Measurements from ENCODE around the gene NR1I2.

NR1I2 gene

DNA sequence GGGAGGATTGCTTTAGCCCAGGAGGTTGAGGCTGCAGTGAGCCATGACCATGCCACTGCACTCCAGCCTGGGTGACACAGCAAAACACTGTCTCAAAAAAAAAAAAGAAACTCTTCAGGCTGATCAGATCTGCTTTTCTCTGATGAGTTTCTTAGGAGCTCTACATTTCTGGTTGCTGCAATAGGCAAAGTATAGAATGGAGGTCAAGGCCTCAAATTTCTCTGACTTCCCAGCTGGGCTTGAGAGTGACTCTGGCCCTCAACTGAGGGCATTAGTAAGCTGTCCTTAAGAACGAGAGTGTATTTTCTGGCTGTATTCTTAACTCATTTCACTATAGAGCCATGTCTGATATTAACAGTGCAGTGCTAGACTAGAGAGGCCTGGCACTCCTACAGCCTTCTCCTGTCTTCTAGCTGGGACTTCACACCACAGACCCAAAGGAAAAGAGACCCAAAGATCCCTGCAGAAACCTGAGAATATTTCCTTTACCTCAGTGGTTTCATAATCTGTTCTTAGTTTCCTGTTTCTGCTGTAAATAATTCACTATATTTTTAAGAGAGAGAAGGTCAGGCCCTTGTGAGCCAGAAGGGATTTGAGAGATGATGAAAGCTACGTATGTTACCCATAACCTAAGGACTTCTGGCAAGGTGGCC lies 2.0 kb upstream of the NR1I2 start:
- DNase-seq (ENCODE audit: low read depth in 2 of 2): no peak

DNA sequence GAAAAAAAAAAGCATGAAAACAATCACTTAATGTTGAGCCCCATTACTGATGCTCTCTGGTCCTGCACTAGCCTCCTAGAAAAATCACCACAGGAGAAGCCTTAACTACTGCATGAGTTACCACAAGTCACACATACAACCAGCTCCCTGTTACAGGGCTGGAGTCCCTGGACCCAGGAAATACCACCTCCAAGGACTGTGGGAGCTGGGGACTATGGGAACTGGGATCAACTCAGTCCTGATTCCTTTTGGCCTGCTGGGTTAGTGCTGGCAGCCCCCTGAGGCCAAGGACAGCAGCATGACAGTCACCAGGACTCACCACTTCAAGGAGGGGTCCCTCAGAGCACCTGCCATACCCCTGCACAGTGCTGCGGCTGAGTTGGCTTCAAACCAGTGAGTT lies 559 bp downstream of the NR1I2 start:
- DNase-seq (ENCODE audit: low read depth in 2 of 2): no peak

DNA sequence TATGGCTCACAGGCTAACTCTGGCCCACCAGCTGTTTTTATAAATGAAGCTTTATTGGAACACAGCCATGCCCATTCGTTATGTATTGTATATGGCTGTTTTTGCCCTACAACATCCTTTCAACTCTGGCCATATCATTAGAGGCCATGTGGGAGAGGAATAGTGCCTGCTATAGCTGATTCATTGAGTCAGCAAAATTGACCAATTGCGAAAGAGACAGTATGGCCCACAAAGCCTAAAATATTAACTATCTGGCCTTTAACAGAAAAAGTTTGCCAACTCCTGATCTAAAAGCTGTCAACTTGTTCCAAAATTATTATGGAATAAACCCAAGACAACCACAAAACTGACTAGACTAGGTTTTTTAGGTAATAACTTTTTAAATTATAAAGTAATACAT lies 1.4 kb downstream of the NR1I2 start:
- no peak for DNase-seq (ENCODE audit: low read depth in 2 of 2)

DNA sequence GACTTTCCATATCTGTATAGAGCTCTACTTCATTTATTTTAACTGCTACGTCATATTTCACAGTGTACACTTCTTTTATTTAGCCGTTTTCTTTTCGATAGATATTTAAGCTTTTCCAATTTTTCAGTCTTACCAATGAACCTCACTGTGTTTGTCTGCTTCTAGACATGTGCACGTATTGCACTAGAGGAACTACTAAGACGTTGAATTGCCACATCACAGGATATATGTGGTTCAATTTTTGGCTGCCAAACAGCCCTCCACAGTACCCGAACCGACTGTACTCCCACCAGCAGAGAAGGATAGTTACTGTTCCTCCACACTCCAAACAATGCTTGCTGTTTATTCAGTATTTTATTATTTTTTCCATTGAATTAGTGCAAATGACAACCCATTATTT lies 2.0 kb downstream of the NR1I2 start:
- DNase-seq (ENCODE audit: low read depth in 2 of 2): no peak

GRCh38 chr3:119786409-119786808 lies 4.5 kb downstream of the NR1I2 start:
- no peak for DNase-seq (ENCODE audit: low read depth in 2 of 2)

GRCh38 chr3:119790369-119790768 lies 8.5 kb downstream of the NR1I2 start:
- DNase-seq (ENCODE audit: low read depth in 2 of 2): no peak

DNA sequence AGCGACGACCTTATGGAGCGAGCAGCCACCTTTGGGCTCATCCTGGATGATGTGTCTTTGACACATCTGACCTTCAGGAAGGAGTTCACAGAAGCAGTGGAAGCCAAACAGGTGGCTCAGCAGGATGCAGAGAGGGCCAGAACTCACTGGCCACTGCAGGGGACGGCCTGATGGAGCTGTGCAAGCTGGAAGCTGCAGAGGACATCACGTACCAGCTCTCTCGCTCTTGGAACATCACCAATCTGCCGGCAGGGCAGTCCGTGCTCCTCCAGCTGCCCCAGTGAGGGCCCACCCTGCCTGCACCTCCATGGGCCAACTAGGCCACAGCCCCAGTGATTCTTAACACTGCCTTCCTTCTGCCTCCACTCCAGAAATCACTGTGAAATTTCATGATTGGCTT lies 10.4 kb downstream of the NR1I2 start:
- DNase-seq (ENCODE audit: low read depth in 2 of 2): no peak

DNA sequence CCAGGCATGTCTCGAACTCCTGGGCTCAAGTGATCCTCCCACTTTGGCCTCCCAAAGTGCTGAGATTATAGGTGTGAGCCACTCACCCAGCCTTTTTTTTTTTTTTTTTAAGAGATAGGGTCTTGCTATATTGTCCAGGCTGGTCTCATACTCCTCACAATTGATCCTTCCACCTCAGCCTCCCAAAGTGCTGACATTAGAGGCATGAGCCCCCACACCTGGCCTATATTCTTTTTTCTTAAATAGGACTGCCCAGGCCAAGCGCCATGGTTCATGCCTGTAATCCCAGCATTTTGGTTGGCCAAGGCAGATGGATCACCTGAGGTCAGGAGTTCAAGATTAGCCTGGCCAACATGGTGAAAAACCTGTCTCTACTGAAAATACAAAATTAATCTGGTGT lies 12.5 kb downstream of the NR1I2 start:
- DNase-seq (ENCODE audit: low read depth in 2 of 2): no peak

- DNase-seq (ENCODE audit: low read depth in 2 of 2): no peak
Measured at GRCh38 chr3:119794971-119795612, 13.2 kb downstream of the NR1I2 start.

DNA sequence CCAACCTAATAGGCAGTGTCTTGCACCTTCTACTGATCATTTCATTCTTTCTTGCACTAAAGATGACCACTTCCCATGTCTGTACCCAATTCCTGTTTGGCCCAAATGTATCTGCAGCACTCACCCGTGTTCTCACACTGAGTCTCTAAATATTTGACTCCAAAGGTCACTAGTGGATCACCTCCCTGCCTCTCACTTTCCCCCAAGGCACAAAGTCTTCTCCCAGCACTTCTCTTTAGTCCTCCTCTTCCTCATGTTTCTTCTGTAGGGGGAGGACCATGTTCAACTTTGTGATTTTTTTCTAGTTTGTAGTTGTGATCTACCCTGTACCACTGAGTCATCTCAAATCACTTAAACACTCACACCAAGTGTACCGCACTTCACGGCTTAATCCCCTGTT lies 13.9 kb downstream of the NR1I2 start:
- no peak for DNase-seq (ENCODE audit: low read depth in 2 of 2)

DNA sequence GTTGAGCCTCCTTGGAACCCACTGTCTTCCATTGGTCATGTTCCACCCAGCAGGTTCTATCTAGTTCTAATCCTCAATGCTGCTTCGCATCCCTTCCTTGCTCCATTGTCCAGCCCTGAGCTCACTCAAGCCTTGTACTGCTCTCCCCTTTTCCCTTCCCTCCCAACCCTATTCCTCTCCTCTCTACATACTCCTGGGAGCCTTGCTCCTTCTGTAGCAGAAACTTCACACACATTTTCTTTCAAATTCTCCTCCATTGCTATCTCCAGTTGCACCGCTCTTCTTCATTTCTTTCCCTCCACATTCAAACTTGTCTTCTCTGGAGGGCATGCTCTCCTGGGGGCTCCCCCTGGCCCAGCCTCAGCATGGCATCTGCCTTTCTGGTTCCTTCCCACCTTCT lies 14.5 kb downstream of the NR1I2 start:
- no peak for DNase-seq (ENCODE audit: low read depth in 2 of 2)

DNA sequence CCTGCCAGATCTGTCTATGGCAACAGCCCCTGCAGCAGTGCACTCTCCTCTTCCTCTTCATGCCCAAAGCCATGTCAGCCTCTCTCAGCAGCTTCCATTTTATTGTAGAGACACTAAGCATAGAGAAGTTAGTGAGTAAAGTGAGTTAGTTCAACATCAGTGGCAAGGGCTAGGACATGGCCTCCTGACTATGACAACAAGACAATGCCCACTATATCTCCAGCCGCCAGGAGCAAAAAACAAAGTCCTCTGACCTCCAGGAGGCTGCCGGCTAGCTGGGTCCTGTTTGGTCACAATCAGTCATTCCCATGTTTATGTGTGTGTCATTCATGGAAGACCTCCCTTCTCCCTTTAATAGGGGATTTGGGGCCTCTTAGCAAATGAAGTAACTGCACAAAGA lies 14.9 kb downstream of the NR1I2 start:
- DNase-seq (ENCODE audit: low read depth in 2 of 2): no peak

DNA sequence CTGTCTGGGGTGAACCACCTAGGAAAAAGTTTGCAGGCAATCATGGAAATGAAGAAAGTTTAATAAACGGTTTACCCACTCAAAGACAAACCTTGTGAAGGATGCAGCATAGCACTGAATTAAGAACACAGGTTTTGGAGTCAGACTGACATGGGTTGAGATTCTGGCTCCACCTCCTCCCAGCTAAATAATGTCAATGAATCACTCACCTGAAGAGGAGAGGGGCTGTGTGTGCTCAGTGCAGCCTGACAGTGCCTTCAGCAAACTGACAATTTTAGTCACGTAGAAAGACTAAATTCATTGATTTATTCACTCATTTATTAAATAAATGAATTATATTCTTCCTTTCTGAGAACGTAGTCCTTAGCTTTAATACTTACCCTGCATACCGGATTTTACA lies 18.9 kb downstream of the NR1I2 start:
- no peak for DNase-seq (ENCODE audit: low read depth in 2 of 2)

DNA sequence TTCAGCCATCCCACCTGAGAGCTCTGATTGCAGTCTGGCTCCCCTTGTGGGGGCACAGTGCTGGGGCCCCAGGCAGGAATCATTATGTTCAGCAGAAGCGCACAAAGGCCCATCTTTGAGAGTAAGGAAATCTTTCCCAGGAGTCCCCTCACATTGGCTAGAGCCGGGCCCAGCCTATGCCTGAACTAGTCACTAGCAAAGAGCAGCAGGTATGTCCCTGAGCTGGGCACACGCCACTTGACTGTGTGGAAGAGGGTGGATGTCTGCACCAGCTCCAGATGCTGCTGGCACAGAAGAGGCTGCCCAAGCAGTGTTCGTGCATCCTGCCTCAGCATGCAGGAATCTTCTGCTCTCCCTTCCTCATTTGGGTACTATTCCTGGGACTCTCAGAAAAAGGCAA lies 26.3 kb downstream of the NR1I2 start:
- DNase-seq (ENCODE audit: low read depth in 2 of 2): no peak

DNA sequence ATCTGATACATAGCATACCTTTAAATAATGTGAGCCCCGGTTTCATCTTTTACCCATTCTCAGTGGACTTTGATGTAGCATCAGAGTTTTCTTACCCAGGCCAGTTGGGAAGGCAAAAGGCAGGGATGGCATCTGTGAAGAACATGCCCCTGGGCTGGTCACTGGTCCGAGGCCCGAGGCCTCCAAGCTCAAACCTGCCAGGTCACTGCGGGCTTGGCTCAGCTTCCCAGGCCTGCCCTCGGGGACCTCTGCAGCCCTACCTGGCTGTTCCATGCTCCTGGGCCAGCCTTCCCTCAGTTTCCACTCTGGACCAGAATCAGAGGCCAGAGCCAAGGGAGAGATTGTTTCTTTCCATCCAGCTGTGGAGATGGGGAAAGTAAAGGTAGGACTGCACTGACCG lies 26.9 kb downstream of the NR1I2 start:
- DNase-seq (ENCODE audit: low read depth in 2 of 2): no peak

GRCh38 chr3:119809249-119810017 lies 27.5 kb downstream of the NR1I2 start:
- no peak for DNase-seq (ENCODE audit: low read depth in 2 of 2)

GRCh38 chr3:119810018-119810435 lies 28.1 kb downstream of the NR1I2 start:
- DNase-seq (ENCODE audit: low read depth in 2 of 2): peak; percentile 25 to 43

GRCh38 chr3:119812491-119813058 lies 30.7 kb downstream of the NR1I2 start:
- DNase-seq (ENCODE audit: low read depth in 2 of 2): no peak

GRCh38 chr3:119815716-119816115 lies 33.8 kb downstream of the NR1I2 start:
- DNase-seq (ENCODE audit: low read depth in 2 of 2): no peak

DNA sequence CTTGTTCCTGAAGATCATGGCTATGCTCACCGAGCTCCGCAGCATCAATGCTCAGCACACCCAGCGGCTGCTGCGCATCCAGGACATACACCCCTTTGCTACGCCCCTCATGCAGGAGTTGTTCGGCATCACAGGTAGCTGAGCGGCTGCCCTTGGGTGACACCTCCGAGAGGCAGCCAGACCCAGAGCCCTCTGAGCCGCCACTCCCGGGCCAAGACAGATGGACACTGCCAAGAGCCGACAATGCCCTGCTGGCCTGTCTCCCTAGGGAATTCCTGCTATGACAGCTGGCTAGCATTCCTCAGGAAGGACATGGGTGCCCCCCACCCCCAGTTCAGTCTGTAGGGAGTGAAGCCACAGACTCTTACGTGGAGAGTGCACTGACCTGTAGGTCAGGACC lies 35.2 kb downstream of the NR1I2 start:
- no peak for DNase-seq (ENCODE audit: low read depth in 2 of 2)

- no peak for DNase-seq (ENCODE audit: low read depth in 2 of 2)
Measured at GRCh38 chr3:119817583-119818363, 35.9 kb downstream of the NR1I2 start.

- no peak for DNase-seq (ENCODE audit: low read depth in 2 of 2)
Measured at GRCh38 chr3:119818937-119819336, 37.0 kb downstream of the NR1I2 start.
